GM06990 (cell line): ENCODE results near the gene HERC2.

Experiments used
- DNase-seq: peaks from one replicate; pipeline ENCODE4 v3.0.0-alpha.2; 2011; ENCODE audit not compliant: insufficient read length; ENCODE audit errors: extremely low read depth
- H3K27me3 ChIP-seq: replicated peaks from 2 replicates; pipeline ENCODE4 v1.6.0; 2011; ENCODE audit warnings: low read length; ENCODE audit not compliant: control insufficient read depth, insufficient read depth
- H3K36me3 ChIP-seq: 2 replicates; pipeline ENCODE4 v1.5.1; 2011; ENCODE audit warnings: low read length; ENCODE audit not compliant: control insufficient read depth, insufficient read depth
- H3K4me3 ChIP-seq: replicated peaks from 2 replicates; pipeline ENCODE4 v1.5.1; 2011; ENCODE audit warnings: low read depth, mild to moderate bottlenecking, control low read depth, low read length
- CTCF ChIP-seq: IDR thresholded peaks from 2 replicates; pipeline ENCODE4 v1.5.1; 2011; ENCODE audit warnings: low read length, control low read depth, mild to moderate bottlenecking, inconsistent platforms; ENCODE audit not compliant: insufficient read depth, poor library complexity, severe bottlenecking

Gene HERC2

DNA sequence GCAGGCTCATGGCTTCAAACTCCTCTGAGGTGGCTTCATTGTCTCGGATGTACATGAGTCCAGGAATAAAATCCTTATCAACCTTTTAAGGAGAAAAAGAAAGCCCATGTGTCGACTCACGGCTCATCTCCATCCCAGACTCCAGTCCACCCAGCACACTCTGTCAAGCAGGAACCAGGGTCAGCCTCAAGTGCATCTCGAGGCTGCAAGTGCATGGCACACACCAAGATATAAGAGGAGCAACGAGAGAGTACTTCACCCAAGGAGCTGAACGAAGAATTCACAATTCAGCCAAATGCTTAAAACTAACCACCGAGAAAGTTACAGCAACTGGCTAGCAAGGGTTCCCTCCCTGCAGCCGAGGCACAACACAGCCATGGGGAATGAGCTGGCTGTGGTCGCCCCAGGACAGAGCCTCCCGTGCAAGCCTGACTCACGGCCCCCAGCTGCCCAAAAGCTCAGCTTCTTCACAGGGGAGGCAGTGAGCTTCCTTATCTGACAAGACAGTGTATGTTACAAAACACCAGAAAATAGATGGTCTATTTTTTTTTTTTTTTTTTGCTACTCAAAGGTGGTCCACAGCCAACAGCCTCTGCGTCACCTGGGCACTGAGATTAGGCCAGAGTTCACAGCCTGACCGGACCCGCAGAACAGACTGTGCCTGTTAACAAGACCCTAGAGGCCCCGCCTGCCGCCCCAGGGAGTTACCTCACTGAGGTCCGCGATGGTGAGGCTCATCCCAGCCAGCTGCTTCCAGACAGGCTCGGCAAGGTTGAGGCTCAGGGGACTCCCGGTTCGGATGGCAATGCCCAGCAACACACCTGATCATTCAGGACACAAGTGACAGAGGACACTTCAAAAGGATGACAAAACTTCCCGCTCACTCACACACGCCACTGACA is 207.0 kb downstream of the HERC2 start:
- H3K36me3 ChIP-seq, result peaks cover 29% of the 10 kb centered on the region
- TF ChIP-seq CTCF, result no peak
- no peak overlapping the region for H3K4me3 ChIP-seq
- DNase-seq, result no peak
- H3K27me3 ChIP-seq, result no peaks in the 10 kb centered on the region

- H3K4me3 ChIP-seq, result no peak overlapping the region
- H3K36me3 ChIP-seq, result peaks cover 29% of the 10 kb centered on the region
- no peak for TF ChIP-seq CTCF
Observed at GRCh38 chr15:28114114-28114455, 207.9 kb downstream of the HERC2 start.

GRCh38 chr15:28113394-28114113 is 208.4 kb downstream of the HERC2 start:
- TF ChIP-seq CTCF, result no peak
- H3K27me3 ChIP-seq, result no peaks in the 10 kb centered on the region
- no peak overlapping the region for H3K4me3 ChIP-seq
- DNase-seq, result no peak
- peaks cover 29% of the 10 kb centered on the region for H3K36me3 ChIP-seq

More at GRCh38 chr15:28114114-28114455, 207.9 kb downstream of the HERC2 start:
- H3K27me3 ChIP-seq, result no peaks in the 10 kb centered on the region
- no peak for DNase-seq

- Histone ChIP-seq H3K36me3 (peaks cover 27% of the 10 kb centered on the region), H3K27me3 (no peaks in the 10 kb centered on the region), H3K4me3 (no peak overlapping the region)
- DNase-seq, result no peak
- TF ChIP-seq CTCF, result no peak
Observed at GRCh38 chr15:28112962-28113361, 209.0 kb downstream of the HERC2 start.

- no peaks in the 10 kb centered on the region for H3K27me3 ChIP-seq
- no peak for TF ChIP-seq CTCF
- no peak overlapping the region for H3K4me3 ChIP-seq
- DNase-seq, result no peak
- H3K36me3 ChIP-seq, result peaks cover 26% of the 10 kb centered on the region
Observed at GRCh38 chr15:28112101-28112760, 209.7 kb downstream of the HERC2 start.
